Activated CD8-positive, alpha-beta memory T cell treated with anti-CD3 and anti-CD28 coated beads, Interleukin-2, amount 50 U/mL, for 48 hours (primary cell): ENCODE results near the gene PITX2.

Experiments
- DNase-seq: peaks from one replicate; pipeline ENCODE4 v3.0.0-alpha.2; 2020

The PITX2 gene

DNA sequence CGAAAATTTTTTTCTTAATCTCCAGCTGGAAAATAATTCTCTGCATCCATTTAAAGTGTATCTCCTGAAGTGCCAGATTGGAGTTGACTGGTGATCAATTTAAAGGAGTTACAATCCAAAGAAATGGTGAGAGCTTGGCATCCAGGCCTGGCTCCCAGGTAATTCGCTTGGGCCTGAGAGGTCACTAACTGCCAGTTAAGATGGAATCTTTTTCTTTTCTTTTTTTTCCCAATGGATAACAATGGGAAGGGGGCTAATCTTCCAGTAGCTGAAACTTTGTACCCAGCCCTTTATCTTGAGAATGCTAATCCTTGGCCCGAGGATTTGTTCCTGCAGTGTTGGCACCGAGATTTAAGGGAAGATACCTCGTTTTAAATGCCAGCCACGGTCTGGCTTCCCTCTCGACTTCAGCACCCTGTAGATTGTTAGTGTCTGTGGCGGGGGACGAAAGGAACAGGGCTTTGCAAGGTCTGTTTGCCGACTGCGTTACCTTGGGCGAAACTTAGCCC is 13.3 kb upstream of the PITX2 start:
- no peak for DNase-seq

- no peak for DNase-seq
These were observed 12.4 kb upstream of the PITX2 start for GRCh38 chr4:110635163-110635865.

- DNase-seq: no peak
These were observed 11.7 kb upstream of the PITX2 start for GRCh38 chr4:110634350-110635162.

GRCh38 chr4:110633358-110634341 is 10.8 kb upstream of the PITX2 start:
- DNase-seq: peak; percentile 53

- DNase-seq: peak; percentile 51
These were observed 9.9 kb upstream of the PITX2 start for GRCh38 chr4:110632506-110633357.

- DNase-seq: peak; percentile 76
These were observed 9.0 kb upstream of the PITX2 start for GRCh38 chr4:110631584-110632505.

DNA sequence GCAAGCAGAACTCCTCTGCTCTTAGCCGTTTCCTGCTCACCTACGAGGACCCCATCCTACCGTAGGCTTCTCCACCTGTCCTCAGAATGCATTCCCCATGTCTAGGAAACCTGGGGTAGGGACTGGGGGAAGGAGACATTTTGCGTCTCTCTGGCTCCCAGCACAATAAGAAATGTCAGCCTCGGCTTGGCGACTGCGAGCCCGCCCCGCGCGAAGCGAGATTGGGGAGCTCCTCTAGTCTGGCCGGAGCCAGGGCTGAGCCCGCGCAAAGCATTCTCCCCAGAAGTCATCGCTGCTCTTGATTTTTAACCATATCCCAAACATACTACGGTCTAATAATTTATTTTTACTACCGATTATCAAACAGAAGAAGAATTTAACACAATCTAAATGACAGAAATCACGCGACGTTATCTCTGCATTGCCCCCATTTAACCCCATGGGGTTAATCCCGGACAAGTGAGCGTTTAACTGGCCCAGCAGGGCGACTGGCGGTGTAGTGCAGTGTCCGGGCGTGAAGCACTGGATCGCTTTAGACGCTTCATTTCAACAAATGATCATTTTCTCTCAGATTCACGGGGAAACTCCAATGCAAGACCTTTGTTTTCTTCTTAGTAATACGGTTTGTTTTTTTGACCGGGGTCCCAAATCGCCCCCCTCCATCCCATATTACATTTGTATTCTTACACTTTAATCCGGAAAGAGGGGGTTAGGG is 8.0 kb upstream of the PITX2 start:
- peak; percentile 52 for DNase-seq

DNA sequence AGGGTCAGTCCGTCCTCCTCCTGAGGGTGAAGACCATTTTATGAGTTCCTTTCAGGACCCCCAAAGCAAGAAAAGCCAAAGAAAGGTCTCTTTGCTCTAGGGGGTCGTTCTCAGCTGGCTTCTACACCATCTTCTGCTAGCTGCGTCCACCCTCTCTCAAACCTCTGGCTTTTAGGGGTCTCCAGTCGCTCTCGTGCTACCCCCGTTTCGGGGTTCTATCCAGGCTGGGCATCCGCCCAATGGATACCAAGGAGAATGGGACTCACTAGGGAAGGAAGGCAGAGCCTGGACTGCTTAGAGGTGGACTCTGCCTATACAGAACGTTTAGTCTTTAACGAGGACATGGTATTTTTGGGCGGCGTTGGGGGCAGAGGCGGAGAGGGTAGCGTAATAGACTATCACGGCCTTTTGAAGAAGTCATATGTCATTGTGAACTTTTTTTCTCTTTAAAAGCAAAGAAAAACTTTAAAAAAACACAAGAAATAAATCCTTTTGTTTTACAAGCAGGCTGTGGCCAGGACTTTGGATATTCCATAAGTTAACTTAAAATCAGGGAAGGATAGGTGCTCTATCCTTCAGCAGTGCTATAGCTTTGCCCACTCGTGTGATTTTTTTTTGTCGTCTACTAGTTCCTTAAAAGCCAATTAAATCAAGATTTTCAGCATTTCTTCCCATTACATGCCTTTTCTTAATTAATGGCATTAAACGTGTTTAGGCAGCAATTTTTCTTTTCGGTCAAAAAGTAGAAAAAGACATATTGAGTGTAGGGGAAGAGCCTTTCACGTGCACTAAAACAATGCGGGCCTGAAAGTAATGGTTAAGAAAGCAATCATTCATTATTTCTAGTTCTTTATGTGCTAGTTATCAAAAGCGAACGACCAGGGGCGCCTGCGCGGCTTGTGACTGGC is 7.2 kb upstream of the PITX2 start:
- no peak for DNase-seq

- DNase-seq: no peak
These were observed 6.4 kb upstream of the PITX2 start for GRCh38 chr4:110629214-110629754.

DNA sequence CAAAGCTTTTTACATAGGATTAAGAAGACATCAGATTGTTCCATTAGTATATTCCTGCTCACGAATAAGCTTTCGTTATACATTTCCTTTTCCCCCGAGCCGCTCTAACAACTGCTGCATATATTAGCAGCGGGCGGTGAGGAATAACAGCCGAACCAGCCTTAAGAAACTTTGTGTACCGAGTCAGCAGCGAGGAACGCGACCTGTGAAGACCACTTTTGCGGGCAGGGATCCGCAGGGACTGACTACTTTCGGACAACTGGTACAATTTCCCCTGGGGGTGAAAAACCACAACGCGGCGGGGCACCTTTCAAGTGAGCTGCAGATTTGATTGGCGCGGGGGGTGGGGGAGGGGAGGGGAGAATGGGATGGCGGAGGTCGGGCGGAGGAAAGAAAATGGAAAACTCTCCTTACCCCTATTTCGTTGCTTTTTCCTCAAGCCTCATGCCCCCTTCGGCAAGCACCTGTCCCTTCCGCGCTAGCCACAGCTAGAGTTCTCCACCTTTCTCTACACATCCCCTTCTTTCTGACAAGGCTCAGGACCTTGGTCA is 5.9 kb upstream of the PITX2 start:
- no peak for DNase-seq

DNA sequence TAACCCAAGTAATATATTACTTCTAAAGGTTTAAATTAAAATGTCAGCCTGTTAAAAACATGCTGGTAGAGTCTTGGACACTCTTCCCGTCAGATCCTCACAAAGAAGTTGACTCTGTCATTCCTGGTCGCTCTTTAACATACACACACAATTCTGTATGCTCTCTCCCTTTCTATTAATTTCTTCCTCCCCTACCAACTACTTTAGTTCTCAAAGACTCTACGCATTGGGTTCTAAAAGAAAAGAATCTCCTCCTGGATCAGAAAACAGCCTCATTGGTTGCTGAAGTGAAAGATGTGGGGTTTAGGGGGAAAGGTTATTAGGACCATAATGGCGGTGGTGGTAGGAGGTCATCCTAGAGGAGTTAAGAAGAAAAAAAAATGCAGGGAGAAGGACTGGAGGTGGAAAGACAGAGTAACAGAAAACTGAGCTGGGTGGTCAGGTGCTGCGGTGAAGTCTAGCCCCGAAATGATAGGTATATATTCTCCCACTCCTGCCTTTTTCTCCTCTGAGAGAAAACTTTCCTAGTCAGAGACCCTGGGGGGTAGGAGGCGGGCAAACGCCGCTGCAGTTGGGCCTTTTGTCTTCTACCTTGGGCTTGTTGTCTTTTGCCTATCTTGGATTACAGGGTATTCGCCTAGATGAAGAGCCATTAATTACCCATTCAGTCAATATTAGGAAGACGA is 5.2 kb upstream of the PITX2 start:
- DNase-seq: no peak

DNA sequence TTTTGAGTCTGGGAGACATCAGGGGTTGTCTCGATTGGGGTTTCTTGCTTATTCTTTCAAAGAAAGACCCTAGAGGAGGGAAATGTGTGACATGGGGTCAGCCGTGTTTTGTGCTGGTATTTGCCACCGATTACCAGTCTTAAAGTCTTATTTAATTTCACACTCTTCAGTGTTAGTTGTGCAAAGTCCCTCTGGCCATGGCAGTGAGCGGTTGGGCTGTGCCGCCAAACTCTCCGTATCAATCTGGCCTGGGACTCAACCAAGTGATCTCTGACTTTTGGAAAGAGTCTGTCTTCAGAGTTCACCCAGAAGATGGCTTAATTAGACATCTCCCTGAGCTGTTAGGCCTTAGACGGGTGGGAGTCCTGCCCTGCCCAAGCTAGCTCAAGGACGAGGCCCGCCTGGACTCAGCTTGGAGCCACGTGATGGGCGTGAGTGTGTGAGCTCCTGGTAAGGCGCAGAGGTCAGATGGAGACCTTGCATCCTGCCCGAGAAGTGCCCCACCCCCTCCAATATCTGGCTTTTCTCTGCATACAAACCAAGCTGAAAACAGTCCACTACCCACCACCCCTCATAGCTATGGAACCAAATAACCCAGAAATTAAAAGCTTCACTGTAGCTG is 3.8 kb upstream of the PITX2 start:
- no peak for DNase-seq

DNA sequence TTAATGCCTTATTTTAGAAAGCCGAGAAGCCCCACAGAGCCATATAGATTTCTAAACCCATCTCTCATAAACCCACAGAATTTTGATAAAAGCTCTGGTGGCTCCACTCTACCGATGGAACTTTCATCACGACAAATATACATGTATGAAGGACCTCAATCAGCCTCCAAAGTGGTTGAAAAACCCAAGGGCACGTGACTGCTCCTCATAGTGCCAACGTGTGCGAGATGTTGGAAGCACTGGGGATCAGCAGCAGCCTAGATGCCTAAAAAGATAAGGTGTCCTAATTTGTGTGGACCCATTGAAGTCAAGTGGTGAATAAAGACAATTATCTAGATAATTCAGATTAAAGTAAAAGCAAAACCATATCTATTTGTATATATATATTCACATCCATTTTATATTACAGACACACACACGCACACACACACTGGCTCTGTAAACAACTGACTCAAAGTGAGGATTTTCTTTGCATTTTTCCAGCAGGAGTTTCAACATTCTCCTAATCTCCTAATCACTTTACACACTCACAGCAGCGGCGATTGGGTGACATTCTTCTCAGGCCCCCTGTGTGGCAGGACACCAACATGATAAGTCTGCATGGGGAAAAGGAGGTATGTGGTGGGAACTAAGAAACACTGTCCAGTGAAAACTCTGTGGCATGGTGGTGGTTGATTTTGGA is 2.8 kb upstream of the PITX2 start:
- no peak for DNase-seq

DNA sequence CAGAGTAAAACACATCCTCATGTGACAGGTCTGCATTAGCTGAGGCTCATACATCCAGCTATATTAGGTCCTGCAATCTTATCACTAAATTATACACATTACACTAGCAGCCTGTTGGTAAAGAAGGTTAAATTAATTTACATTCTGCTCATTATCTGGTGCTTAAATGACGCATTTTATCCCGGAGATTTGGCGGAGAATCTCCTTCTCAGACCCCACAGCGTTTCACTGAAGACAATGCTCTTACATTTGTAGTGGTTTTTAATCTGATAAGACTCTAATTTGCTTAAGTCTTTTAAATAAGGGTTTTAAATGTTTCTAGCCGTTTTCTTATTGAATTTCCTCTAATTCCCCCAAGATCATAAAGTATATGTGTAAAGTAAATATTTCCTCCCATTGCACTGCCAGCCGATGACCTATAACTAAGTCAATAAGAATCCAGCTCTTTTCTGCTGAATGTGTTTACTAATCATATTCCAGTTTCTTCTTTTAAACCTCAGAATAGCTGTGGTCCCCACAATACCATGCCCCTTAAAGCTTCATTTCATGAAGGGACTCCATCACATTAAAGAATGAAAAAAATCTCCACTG is 2.1 kb upstream of the PITX2 start:
- DNase-seq: no peak

DNA sequence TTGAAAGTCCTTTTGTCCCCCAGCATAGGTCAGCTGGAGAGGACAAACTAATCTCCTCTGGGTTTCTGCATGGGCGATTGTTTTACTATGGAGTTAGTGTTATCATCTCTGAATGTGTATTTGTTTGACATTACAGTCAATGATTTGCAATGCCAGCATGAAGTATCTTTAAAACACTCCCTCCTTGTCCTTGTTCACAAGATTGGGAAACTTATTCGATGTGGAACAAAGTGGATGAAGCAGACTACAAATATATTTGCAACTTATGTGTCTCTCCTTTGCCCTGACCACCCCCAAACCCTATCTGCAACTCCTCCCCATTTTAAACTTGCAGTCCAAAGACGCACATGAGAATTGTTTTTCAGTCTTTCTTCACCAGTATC is 1.5 kb upstream of the PITX2 start:
- DNase-seq: no peak

- no peak for DNase-seq
These were observed 981 bp upstream of the PITX2 start for GRCh38 chr4:110623718-110624397.
